CD14-positive monocyte (primary cell): Measurements from ENCODE around the gene SLC25A2. TPM values are rescaled to one million over a fixed set of nuclear protein-coding genes. Genes with fewer than 3 reads are reported as not detected.

ENCODE experiments used
- DNase-seq, 3 donors: peaks; one replicate each; pipeline ENCODE4 v3.0.0-alpha.2; 2011 to 2022
- H2AFZ ChIP-seq: 2 replicates; pipeline ENCODE4 v1.6.0; 2012; ENCODE audit warnings: mild to moderate bottlenecking, low read depth, low read length, inconsistent platforms; ENCODE audit not compliant: insufficient read depth, poor library complexity, severe bottlenecking
- H3K27ac ChIP-seq, 2 donors: 1 replicate in 1 of 2; 2 replicates in 1 of 2; pipeline ENCODE4 v1.5.1; 2012 to 2013; ENCODE audit warnings: low read length in 2 of 2, control low read depth in 1 of 2, inconsistent platforms in 1 of 2, low read depth in 1 of 2, mild to moderate bottlenecking in 1 of 2
- H3K27me3 ChIP-seq, 2 donors: one replicate each; pipeline versions ENCODE4 v1.6.0 to v1.6.1; 2011 to 2013; ENCODE audit warnings: low read length in 2 of 2; ENCODE audit not compliant: control insufficient read depth in 2 of 2, insufficient read depth in 2 of 2
- H3K36me3 ChIP-seq, 2 donors: replicated peaks in 1 of 2; 1 replicate in 1 of 2; 2 replicates in 1 of 2; pipeline versions ENCODE4 v1.5.1 to v1.6.1; 2012 to 2013; ENCODE audit warnings: low read length in 2 of 2, control low read depth in 1 of 2, inconsistent platforms in 1 of 2, mild to moderate bottlenecking in 1 of 2; ENCODE audit not compliant: insufficient read depth in 2 of 2, control insufficient read depth in 1 of 2
- H3K4me1 ChIP-seq, 2 donors: 1 replicate in 1 of 2; 2 replicates in 1 of 2; pipeline versions ENCODE4 v1.5.1 to v1.6.1; 2012 to 2013; ENCODE audit warnings: low read length in 2 of 2, control low read depth in 1 of 2, inconsistent platforms in 1 of 2, mild to moderate bottlenecking in 1 of 2, moderate library complexity in 1 of 2; ENCODE audit not compliant: insufficient read depth in 2 of 2, control insufficient read depth in 1 of 2
- H3K4me2 ChIP-seq: replicated peaks from 2 replicates; pipeline ENCODE3; 2012; ENCODE audit warnings: low read length, moderate library complexity, mild to moderate bottlenecking; ENCODE audit not compliant: poor library complexity, severe bottlenecking; ENCODE audit errors: extremely low read depth
- H3K4me3 ChIP-seq, 3 experiments: fragments of 200-600 bp in 1 of 3; sonication (generic) in 1 of 3; replicated peaks in 1 of 3; 1 replicate in 2 of 3; 2 replicates in 1 of 3; pipeline ENCODE4 v1.5.1; 2011 to 2013; ENCODE audit warnings: low read length in 3 of 3, mild to moderate bottlenecking in 3 of 3, control low read depth in 2 of 3, low read depth in 2 of 3, inconsistent platforms in 1 of 3, moderate library complexity in 1 of 3
- H3K79me2 ChIP-seq: 2 replicates; pipeline ENCODE4 v1.6.0; 2012; ENCODE audit warnings: mild to moderate bottlenecking, control low read depth, inconsistent platforms, low read length, moderate library complexity; ENCODE audit not compliant: insufficient read depth
- H3K9ac ChIP-seq: 2 replicates; pipeline ENCODE4 v1.6.0; 2017; ENCODE audit warnings: low read length, mild to moderate bottlenecking; ENCODE audit not compliant: insufficient read depth, poor library complexity, severe bottlenecking
- H3K9me3 ChIP-seq, 2 donors: replicated peaks in 1 of 2; 1 replicate in 1 of 2; 2 replicates in 1 of 2; pipeline versions ENCODE4 v1.5.1 to v1.6.1; 2012 to 2013; ENCODE audit warnings: low read length in 2 of 2, control low read depth in 1 of 2; ENCODE audit not compliant: control insufficient read depth in 1 of 2, insufficient read depth in 1 of 2
- H4K20me1 ChIP-seq: 2 replicates; pipeline ENCODE4 v1.6.0; 2012; ENCODE audit warnings: mild to moderate bottlenecking, low read length, control low read depth, moderate library complexity; ENCODE audit not compliant: insufficient read depth
- H3K27ac Mint-ChIP-seq, 7 donors: one replicate each; pipeline ENCODE4 v1.8.0; 2020; ENCODE audit warnings: mild to moderate bottlenecking in 7 of 7, mixed read lengths in 7 of 7, moderate library complexity in 6 of 7, inconsistent platforms in 2 of 7
- H3K27me3 Mint-ChIP-seq, 3 donors: one replicate each; pipeline ENCODE4 v1.8.0; 2021 to 2022; ENCODE audit warnings: low read depth in 3 of 3, mild to moderate bottlenecking in 3 of 3, mixed read lengths in 3 of 3, moderate library complexity in 3 of 3, inconsistent platforms in 1 of 3
- H3K36me3 Mint-ChIP-seq, 2 donors: one replicate each; pipeline ENCODE4 v1.8.0; 2020; ENCODE audit warnings: mixed read lengths in 2 of 2, inconsistent platforms in 1 of 2, mild to moderate bottlenecking in 1 of 2
- H3K4me1 Mint-ChIP-seq: one replicate; pipeline ENCODE4 v1.8.0; 2020; ENCODE audit warnings: mild to moderate bottlenecking, mixed read lengths
- H3K4me3 Mint-ChIP-seq, 2 donors: one replicate each; pipeline ENCODE4 v1.8.0; 2020; ENCODE audit warnings: mild to moderate bottlenecking in 2 of 2, mixed read lengths in 2 of 2, moderate library complexity in 1 of 2
- H3K9me3 Mint-ChIP-seq, 7 donors: one replicate each; pipeline ENCODE4 v1.8.0; 2020 to 2022; ENCODE audit warnings: mixed read lengths in 7 of 7, mild to moderate bottlenecking in 6 of 7, moderate library complexity in 6 of 7, inconsistent platforms in 2 of 7
- CTCF ChIP-seq: fragments of 200-600 bp; IDR thresholded peaks from one replicate; pipeline ENCODE4 v1.8.0; 2022; ENCODE audit warnings: antibody characterized with exemption, mild to moderate bottlenecking
- WGBS: methylation state at CpG from one replicate; pipeline ENCODE4 v1.1.5; 2013; ENCODE audit warnings: missing lambda C conversion rate; ENCODE audit not compliant: insufficient coverage; 5-methylcytosine and 5-hydroxymethylcytosine counted together
- intact Hi-C, 2 donors: fragments of 100-400 bp; cut with micrococcal nuclease; formaldehyde crosslinking; loops; one replicate each; pipeline versions ENCODE4 v1.15.0 to v1.15.1; 2023
- polyA plus RNA-seq, 3 donors: library from polyadenylated mRNA; depleted of rRNA in 1 of 3; unstranded in 2 of 3; stranded (reverse) in 1 of 3; fragments of 300-500 nt in 2 of 3; fragments of >200 nt in 1 of 3; fragmentation: Illumina TruSeq in 2 of 3; gene quantifications; 1 replicate in 2 of 3; 2 replicates in 1 of 3; pipeline ENCODE4 v1.2.3, GENCODE V29; 2012 to 2021

Gene SLC25A2
- polyA plus RNA-seq, 3 donors, result not detected

- H4K20me1 ChIP-seq, result no peaks in the 10 kb centered on the region
- DNase-seq, result peak; percentile 21 to 29 (median 24)
- Mint-ChIP-seq H3K4me1 (peaks cover 5% of the 10 kb centered on the region), H3K9me3 (peaks cover 23 to 72% (median 54%) of the 10 kb centered on the region in 7 donors), H3K36me3 (peaks cover 0 to 8% of the 10 kb centered on the region in 2 donors), H3K27me3 (peaks cover 17 to 45% (median 40%) of the 10 kb centered on the region in 3 donors), H3K4me3 (peak overlapping the region; percentile 73 to 83), H3K27ac (peak overlapping the region in 1 of 7 donors; percentile 25)
- no peak overlapping the region for H3K27ac ChIP-seq
- peaks cover 29 to 45% of the 10 kb centered on the region in 2 donors for H3K27me3 ChIP-seq
- H3K9ac ChIP-seq, result no peak overlapping the region
- 12% methylated on average over 15 of the region's 27 CpGs for WGBS
- H3K4me2 ChIP-seq, result peak overlapping the region; percentile 42
- peaks cover 47 to 60% of the 10 kb centered on the region in 2 donors for H3K9me3 ChIP-seq
- H3K79me2 ChIP-seq, result no peaks in the 10 kb centered on the region
- H2AFZ ChIP-seq, result peak overlapping the region; percentile 60
- peaks cover 1 to 2% of the 10 kb centered on the region in 2 donors for H3K4me1 ChIP-seq
- no peaks in the 10 kb centered on the region for H3K36me3 ChIP-seq
- peak; percentile 52 for TF ChIP-seq CTCF
- intact Hi-C loops, result no loop called here
- H3K4me3 ChIP-seq, result peak overlapping the region in 2 of 3 experiments; percentile 39 to 48
Measured at GRCh38 chr5:141326088-141326854, 22.4 kb upstream of the SLC25A2 start.

GRCh38 chr5:141322261-141322660 lies 18.4 kb upstream of the SLC25A2 start:
- TF ChIP-seq CTCF, result no peak
- Mint-ChIP-seq H3K4me3 (no peak overlapping the region), H3K9me3 (peaks cover 39 to 87% (median 78%) of the 10 kb centered on the region in 7 donors), H3K36me3 (peaks cover 14 to 28% of the 10 kb centered on the region in 2 donors), H3K27ac (no peak overlapping the region), H3K4me1 (peaks cover 21% of the 10 kb centered on the region), H3K27me3 (peaks cover 6 to 17% (median 14%) of the 10 kb centered on the region in 3 donors)
- Histone ChIP-seq H3K36me3 (peaks cover 0 to 20% of the 10 kb centered on the region in 2 donors), H3K4me2 (no peak overlapping the region), H4K20me1 (no peaks in the 10 kb centered on the region), H3K27me3 (peaks cover 11 to 15% of the 10 kb centered on the region in 2 donors), H3K4me1 (peaks cover 11 to 16% of the 10 kb centered on the region in 2 donors), H3K27ac (no peak overlapping the region), H3K9me3 (peaks cover 58 to 72% of the 10 kb centered on the region in 2 donors), H3K79me2 (peaks cover 16% of the 10 kb centered on the region), H2AFZ (no peak overlapping the region), H3K4me3 (no peak overlapping the region), H3K9ac (no peak overlapping the region)
- 86% methylated on average over 1 of the region's 3 CpGs for WGBS
- intact Hi-C loops, result loop anchor here in 1 of 2 donors (5.0 kb wide), 1 partner anchor 200 kb away; no protein-coding TSS in a partner anchor
- no peak for DNase-seq
